Measurements from ENCODE around the gene NCAN. TPM values are rescaled to one million over a fixed set of nuclear protein-coding genes. Genes with fewer than 3 reads are reported as not detected.

NCAN gene
- total and polyA plus RNA-seq, 2 of the 8 experiments (the other 6 are each of a cell fraction or from before 2014, with no cell fraction given): 2.7 TPM

DNA sequence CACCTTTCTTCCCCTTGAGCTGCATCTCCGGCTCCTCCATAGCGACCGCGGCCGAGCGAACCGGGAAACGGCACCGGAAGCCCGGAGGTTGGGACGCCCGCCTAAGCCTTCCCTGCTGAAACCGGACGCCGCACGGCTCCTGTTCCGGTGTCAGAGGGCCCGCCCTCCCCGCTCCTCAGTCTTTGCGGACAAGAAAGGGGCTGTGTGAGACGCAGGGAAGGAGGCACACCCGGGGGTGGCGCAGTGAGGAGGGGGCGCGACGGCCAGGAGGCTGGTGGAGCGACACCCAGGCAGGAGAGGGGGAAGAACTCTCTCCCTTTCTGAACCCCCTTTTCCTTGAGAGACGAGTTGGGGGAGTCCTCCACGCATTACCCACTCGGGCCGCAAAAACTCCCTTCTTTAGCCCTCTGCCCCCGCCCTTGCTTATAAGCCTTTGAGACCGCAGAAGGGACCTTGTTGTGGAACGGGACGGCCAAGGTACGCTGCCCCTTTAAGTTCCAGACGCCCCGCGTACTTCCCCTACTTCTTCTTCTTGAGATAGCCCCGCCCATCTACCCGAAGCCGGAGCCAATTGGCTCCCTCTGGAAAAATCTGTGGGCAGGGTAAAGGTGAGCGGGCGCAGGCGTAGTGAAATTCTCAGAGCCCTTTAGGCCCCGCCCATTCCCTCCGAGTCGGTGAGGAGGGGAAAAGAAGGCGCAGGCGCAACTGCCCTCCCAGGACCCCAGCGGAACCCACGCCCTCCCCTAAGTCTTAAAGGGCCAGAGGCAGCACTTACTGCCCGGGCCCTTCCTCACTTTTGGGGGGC is 19.5 kb upstream of the NCAN start, which contains the start of the genes BORCS8 and RFXANK:
Gene BORCS8, minus strand, starts transcription at position 75 of the 805 bp plus-strand sequence. Its CDS starts 35 bp downstream, at position 40.
Gene RFXANK, plus strand, starts transcription at position 181 of the 805 bp plus-strand sequence. CDS start 1,689 bp downstream, outside the sequence.
- CTCF ChIA-PET (ENCODE audit: partially characterized antibody): interaction anchor here (0.8 to 1.7 kb wide), 8 partner anchors 10 to 51 kb away, joined by 3 to 8 read pairs (median 4); partner anchors contain the start of gene NR2C2AP
- Histone ChIP-seq H3K23ac (ENCODE audit: insufficient read length) (no peak within 1 kb of the TSS), H3K4me2 (ENCODE audit: insufficient read depth in 1 of 2, low read depth in 2 of 2, low read length in 2 of 2) (peak within 1 kb of the TSS; percentile 57 to 86), H2BK5ac (ENCODE audit: low read depth, low read length) (peak within 1 kb of the TSS; percentile 96; the same call in 1 of the 2 replicates), H3K23me2 (ENCODE audit: low read depth, low read length) (peaks cover 3% of the 10 kb centered on the region; the same call in 1 of the 2 replicates), H4K20me1 (replicated peaks in 1 of 2; ENCODE audit: control insufficient read depth in 1 of 2, insufficient read depth in 2 of 2, low read length in 2 of 2) (peaks cover 2 to 9% of the 10 kb centered on the region in 2 experiments), H3K4me1 (replicated peaks in 1 of 4; ENCODE audit: control insufficient read depth in 3 of 4, insufficient read depth in 4 of 4, low read length in 3 of 4) (no peaks in the 10 kb centered on the region), H3K79me1 (ENCODE audit: low read depth, low read length) (peaks cover 4% of the 10 kb centered on the region), H2BK20ac (ENCODE audit: low read length) (no peak within 1 kb of the TSS), H2BK120ac (replicated peaks; ENCODE audit: low read depth, low read length) (no peak within 1 kb of the TSS), H3K18ac (ENCODE audit: extremely low read depth, low read length) (peak within 1 kb of the TSS; percentile 95), H4K8ac (ENCODE audit: extremely low read depth, insufficient read depth, low read length) (peak within 1 kb of the TSS; percentile 82), H3K27me3 (replicated peaks in 1 of 4; ENCODE audit: control insufficient read depth in 3 of 4, extremely low read depth in 1 of 4, insufficient read depth in 3 of 4, low read length in 3 of 4) (no peaks in the 10 kb centered on the region), H3K9me3 (ENCODE audit: insufficient read depth in 2 of 2, low read depth in 1 of 2, low read length in 1 of 2) (no peaks in the 10 kb centered on the region), H2AFZ (ENCODE audit: low read length) (peak within 1 kb of the TSS; percentile 86; the same call in 1 of the 2 replicates), H2AK5ac (ENCODE audit: low read depth, low read length) (peak within 1 kb of the TSS; percentile 61; the same call in 1 of the 2 replicates), H4K5ac (ENCODE audit: insufficient read length, low read depth, low read length) (peak within 1 kb of the TSS; percentile 80), H3K4ac (replicated peaks; ENCODE audit: insufficient read length, low read depth, low read length) (no peak within 1 kb of the TSS), H3K56ac (replicated peaks; ENCODE audit: insufficient read length, low read depth, low read length) (peak within 1 kb of the TSS; percentile 87), H2BK12ac (ENCODE audit: low read depth, low read length) (peak within 1 kb of the TSS; percentile 60; the same call in 1 of the 2 replicates), H2BK15ac (ENCODE audit: low read length) (0 out of 2 replicates have a peak within 1 kb of the TSS, but pooled peaks have one; percentile 72), H3K79me2 (ENCODE audit: control insufficient read depth in 1 of 2, insufficient read depth in 2 of 2, low read length in 2 of 2) (peaks cover 0 to 18% of the 10 kb centered on the region in 2 experiments; a peak in 2 of 4 replicates), H3K14ac (ENCODE audit: insufficient read length) (no peak within 1 kb of the TSS), H3K9ac (replicated peaks in 1 of 4; ENCODE audit: extremely low read depth in 1 of 4, low read depth in 3 of 4, low read length in 3 of 4) (peak within 1 kb of the TSS; percentile 51 to 82 (median 74)), H3K27ac (ENCODE audit: low read depth, low read length) (peak within 1 kb of the TSS; percentile 91), H3K4me3 (ENCODE audit: extremely low read depth in 1 of 4, insufficient read depth in 2 of 4, low read depth in 3 of 4, low read length in 4 of 4) (peak within 1 kb of the TSS; percentile 85 to 96 (median 92)), H4K91ac (replicated peaks; ENCODE audit: insufficient read length, low read length) (peak within 1 kb of the TSS; percentile 91), H3K36me3 (ENCODE audit: control insufficient read depth in 2 of 4, insufficient read depth in 4 of 4, low read length in 3 of 4) (peaks cover 2 to 6% (median 5%) of the 10 kb centered on the region in 4 experiments; a peak in 3 of 8 replicates)
- WGBS, 2 experiments (ENCODE audit: extremely low coverage in 1 of 2, insufficient coverage in 1 of 2, insufficient read length in 1 of 2, insufficient replicate concordance in 2 of 2, low coverage in 1 of 2, low lambda C conversion rate in 2 of 2, missing lambda C conversion rate in 1 of 2): 1% methylated on average over 51 of the region's 53 CpGs; no CpG with 5 or more reads in 1 of the 2 experiments
- FAIRE-seq: peak; percentile 77
- POLR2A ChIA-PET (ENCODE audit: partially characterized antibody): interaction anchor here (0.8 to 4.5 kb wide), 12 partner anchors 8 to 230 kb away, joined by 3 to 37 read pairs (median 4); partner anchors contain the start of genes GATAD2A and NR2C2AP
- DNase-seq (ENCODE audit: low read depth in 1 of 2, low spot score in 2 of 2): peak; percentile 97 to 98
- TF ChIP-seq BRCA1 (IDR thresholded peaks at IDR 0.05; ENCODE audit: low read depth, low read length) (no peak), TAF1 (IDR thresholded peaks at IDR 0.05; ENCODE audit: low read depth, low read length) (peak; percentile 97), CHD2 (IDR thresholded peaks at IDR 0.05; ENCODE audit: low read length) (0 out of 2 replicates have a peak, but pooled peaks have one; percentile 45), SAP30 (IDR thresholded peaks at IDR 0.05; ENCODE audit: insufficient read depth, insufficient replicate concordance, low read length) (no peak), RBBP5 (IDR thresholded peaks at IDR 0.05; ENCODE audit: borderline replicate concordance, low read depth, low read length) (peak; percentile 63), POLR2A (IDR thresholded peaks at IDR 0.05; ENCODE audit: control extremely low read depth in 1 of 2, low read depth in 2 of 2, low read length in 2 of 2) (peak in 1 of 2 experiments; percentile 80; a peak in 2 of 3 replicates), BCL11A (IDR thresholded peaks at IDR 0.05; ENCODE audit: low read depth in 2 of 2, low read length in 2 of 2) (no peak), HDAC2 (IDR thresholded peaks at IDR 0.05; ENCODE audit: borderline replicate concordance in 1 of 2, low read depth in 2 of 2, low read length in 2 of 2) (peak in 1 of 2 experiments; percentile 48; a peak in 3 of 4 replicates), BACH1 (IDR thresholded peaks at IDR 0.05; ENCODE audit: low read length) (0 out of 2 replicates have a peak, but pooled peaks have one; percentile 16), SRF (IDR thresholded peaks at IDR 0.05; ENCODE audit: low read depth, low read length) (peak; percentile 61; the same call in 1 of the 2 replicates)
